Measurements from ENCODE around the gene SHPK.

The SHPK gene

DNA sequence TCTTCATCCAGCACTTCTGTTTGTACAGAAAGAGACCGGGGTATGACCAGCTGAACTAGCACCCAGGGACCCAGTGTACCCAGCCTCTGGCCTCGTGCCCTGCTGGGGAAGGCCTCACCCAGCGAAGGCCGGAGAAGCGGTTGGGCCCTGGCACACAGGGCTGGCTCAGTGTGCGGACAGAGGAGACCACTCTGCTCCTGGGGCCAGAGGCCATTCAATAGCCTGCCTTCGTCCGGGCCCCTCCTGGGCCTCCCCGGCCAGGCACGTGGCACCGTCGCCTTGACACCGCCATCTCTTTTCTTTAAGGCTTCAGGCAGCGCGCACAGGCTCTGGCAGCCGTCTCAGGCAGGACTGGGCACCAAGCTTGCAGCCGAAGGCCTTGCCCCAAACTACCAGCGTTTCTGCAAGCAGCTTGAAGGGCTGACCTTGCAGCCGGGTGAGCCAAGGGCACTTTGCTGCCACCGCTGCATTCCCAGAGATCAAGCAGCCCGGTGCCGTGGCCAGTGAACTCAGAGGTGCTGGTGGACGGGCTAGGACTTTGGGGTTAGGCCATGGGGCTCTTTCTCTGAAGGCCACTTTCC, 24.4 kb upstream of the SHPK start:
- DNase-seq: no peak

- DNase-seq: no peak
Measured at GRCh38 chr17:3659541-3660111, 23.6 kb upstream of the SHPK start.

DNA sequence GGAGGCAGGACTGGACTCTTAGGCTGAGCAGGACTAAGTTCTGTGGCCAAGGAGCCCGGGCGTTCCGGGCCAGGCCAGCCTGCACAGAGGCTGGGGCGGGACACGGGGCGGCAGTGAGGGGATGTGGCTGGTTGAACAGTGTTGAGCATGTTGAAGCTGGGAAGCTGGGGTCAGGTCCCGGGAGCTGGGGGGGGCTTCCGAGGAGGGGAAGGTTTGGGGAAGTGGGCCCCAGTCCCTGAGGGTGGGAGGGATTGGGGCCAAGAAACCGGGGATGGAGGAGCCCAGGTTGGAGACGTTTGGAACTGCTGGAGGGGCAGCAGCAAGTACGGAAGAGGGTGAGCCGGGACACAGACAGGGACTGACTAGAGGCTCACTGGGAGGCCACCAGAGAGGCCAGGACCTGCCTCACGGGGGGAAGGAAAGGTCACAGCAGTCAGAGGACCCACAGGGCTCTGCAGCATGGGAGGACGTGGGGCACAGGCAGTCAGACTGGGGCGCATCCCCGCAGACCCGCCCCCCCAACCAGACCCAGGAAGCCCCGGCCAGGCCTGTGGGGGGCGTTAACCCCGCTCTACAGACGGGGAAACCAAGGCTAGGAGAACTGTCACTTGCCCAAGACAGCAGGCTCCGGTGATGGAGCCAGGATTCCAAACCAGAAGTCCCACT, 22.9 kb upstream of the SHPK start:
- DNase-seq: no peak

DNA sequence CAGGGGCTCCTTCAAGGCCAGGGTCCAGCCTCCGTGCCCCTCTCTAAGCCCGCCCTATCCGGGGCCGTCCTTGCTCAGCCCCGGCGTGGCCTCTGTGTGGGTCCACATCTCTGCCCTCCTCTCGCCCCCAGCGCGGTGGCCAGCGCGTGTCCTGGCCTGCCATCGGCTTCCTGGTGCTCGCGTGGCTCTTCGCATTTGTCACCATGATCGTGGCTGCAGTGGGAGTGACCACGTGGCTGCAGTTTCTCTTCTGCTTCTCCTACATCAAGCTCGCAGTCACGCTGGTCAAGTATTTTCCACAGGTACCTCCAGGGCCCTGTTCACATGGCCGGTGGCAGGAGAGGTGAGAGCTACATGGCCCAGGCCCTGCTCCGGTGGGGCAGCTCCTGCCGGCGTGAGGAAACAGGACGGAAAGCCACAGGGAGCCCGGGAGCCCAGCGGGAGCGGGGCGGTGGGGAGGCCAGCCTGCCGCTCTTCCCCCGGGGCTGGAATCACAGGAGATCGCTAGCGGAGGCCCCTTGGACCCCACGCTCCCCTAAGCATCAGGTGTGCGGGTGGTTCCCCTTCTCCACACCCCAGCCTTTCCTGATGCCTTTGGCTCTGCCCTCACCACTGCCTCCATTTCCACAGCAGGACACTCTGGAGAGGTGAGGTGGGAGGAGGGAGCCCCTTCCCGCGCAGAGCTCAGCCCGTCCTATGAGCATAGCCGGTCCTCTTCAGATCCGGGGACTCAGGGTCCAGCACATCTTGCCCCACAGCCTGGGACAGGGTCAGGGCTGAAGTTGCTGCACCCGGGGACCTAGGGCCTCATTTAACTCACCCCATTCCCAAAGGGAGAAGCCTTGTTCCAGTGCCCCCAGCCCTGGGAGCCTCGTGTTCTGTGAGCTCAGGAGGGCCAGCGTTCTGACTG, 22.1 kb upstream of the SHPK start:
- no peak for DNase-seq

DNA sequence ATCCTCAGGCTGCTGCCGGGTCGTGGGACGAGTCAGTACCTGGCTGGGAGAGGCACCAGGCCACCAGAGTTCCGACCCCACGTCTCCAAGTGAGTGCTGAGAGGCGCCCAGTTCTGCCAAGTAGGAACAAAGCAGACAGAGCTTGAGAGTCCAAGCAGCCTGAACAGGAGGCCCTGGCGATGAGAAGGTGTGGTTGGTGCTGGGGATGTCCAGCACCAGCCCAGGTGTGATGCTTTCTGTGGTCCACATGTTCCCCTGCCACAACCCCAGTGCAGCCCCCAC, 21.5 kb upstream of the SHPK start:
- DNase-seq: no peak

- no peak for DNase-seq
Measured at GRCh38 chr17:3656755-3657587, 20.9 kb upstream of the SHPK start.

- DNase-seq: no peak
Measured at GRCh38 chr17:3656353-3656752, 20.3 kb upstream of the SHPK start.

DNA sequence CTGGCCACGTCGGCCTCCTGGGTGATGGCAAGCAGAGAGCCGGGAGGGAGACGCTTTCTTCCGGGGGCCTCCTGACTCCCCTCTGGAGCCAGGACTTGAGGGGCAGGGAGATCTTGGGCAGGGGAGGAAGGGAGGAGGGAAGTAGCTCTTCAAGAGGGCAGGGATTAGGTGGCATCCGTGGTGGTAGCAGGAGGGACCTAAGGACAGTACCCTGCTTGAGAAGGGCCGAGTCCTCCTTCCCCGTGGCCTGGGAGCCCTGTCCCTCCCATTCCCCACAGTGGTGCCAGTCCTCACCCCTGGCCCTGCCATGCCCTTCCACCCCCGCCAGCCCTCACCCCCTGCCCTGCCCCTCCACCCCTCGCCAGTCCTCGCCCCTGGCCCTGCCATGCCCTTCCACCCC, 19.7 kb upstream of the SHPK start:
- no peak for DNase-seq

- peak in 1 of 5 experiments; percentile 75 for DNase-seq
Measured at GRCh38 chr17:3647769-3648555, 11.9 kb upstream of the SHPK start.

GRCh38 chr17:3647251-3647650, 11.2 kb upstream of the SHPK start:
- DNase-seq: no peak

- no peak for DNase-seq
Measured at GRCh38 chr17:3645310-3645709, 9.3 kb upstream of the SHPK start.

GRCh38 chr17:3643889-3644349, 7.9 kb upstream of the SHPK start:
- peak in 1 of 5 experiments; percentile 67 for DNase-seq

DNA sequence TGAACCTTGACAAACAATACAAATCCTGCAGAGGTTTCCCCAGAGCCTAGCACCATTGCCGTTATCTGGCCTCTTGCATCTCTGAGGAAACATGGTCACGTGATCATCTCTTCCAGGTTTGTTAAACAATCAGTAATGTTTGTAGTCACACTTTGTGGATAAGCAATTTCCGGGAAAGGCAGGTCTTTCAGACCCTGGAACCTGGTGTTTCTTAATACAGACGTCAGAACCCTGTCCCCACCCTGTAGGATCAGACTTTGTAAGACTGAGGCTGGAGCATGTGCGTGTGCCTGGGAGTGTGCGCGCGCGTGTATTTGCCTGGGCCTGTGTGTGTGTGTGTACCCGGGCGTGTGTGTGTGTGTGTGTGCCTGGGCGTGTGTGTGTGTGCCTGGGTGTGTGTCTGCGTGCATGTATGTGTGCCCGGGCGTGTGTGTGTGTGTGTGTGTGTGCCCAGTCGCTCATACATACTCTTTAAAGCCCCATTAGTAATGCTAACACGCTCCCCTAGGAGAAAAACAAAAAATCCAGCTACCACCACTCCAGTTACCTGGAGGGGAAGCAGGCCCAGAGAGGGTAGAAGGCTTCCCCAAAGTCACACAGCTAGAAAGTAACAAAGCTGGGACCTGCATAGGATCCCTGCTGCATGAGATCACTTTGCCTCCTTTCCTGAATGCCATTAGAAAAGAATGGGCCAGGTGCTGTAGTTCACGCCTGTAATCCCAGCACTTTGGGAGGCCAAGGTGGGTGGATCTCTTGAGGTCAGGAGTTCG, 5.9 kb upstream of the SHPK start:
- peak in 1 of 5 experiments; percentile 30 for DNase-seq

DNA sequence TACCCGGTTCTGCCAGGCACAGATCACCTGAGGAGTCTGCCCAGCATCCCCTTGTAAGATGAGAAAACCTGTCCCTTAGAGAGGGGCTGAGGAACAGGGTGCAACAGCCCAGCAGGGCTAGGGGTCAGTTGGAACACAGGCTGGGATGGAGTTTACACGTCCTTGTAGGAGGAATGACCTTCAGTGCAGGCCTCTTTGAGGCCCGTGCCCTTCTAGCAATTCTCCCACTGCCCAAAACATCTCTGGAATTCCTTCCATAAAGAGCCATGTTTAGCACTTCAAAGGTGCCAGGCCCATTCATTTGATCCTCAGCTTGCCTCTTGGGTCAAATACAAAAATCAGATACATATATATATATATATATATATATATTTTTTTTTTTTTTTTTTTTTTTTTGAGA, 5.0 kb upstream of the SHPK start:
- no peak for DNase-seq

GRCh38 chr17:3639981-3640596, 4.0 kb upstream of the SHPK start:
- DNase-seq: peak in 2 of 5 experiments; percentile 18 to 81

GRCh38 chr17:3636908-3637373, 891 bp upstream of the SHPK start:
- DNase-seq: peak in 1 of 5 experiments; percentile 26

GRCh38 chr17:3635474-3636153, 436 bp downstream of the SHPK start:
- DNase-seq: no peak

- no peak for DNase-seq
Measured at GRCh38 chr17:3632287-3632686, 3.8 kb downstream of the SHPK start.

GRCh38 chr17:3630781-3631180, 5.3 kb downstream of the SHPK start:
- DNase-seq: no peak

DNA sequence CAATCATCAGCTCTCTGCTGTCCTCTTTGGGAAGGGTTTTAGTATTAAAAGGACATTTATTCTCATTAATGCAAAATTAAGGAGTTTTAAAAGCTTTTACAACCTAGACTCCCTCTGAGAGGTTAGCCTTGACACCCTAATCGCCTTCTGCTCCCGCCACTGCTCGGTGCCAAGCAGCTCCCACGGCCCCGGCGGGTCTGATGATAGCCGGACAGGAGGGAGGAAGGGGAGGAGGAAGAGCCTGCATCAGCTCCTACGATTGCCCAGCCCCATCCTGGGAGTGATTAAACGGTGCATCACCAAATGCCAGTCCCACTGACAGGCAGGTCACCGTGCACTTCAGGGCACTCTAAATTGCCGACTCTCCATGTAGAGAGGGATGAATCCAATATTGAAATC, 8.3 kb downstream of the SHPK start:
- no peak for DNase-seq
